A549 treated with GW870086 at 1 μM for 4 hours (cell line): ENCODE results near the gene MYCT1. TPM values are rescaled to one million over a fixed set of nuclear protein-coding genes. Genes with fewer than 3 reads are reported as not detected.

ENCODE experiments used
- total RNA-seq: library from RNA; stranded (reverse); fragments of 200-300 nt; extraction: Qiagen RNA extraction; gene quantifications from 5 replicates; pipeline ENCODE4 v1.2.3, GENCODE V29; 2022; ENCODE audit warnings: low read depth

Gene MYCT1
- total RNA-seq: 0.06 TPM in 1 of 5 replicates, not detected in the others

GRCh38 chr6:152697634-152698033, at the start of gene MYCT1:
Gene MYCT1 (plus strand): TSS chr6:152697897. CDS start chr6:152697903, 6 bp downstream.

GRCh38 chr6:152750694-152751093, 53.0 kb downstream of the MYCT1 start, which contains the start of gene VIP:
Gene VIP (plus strand): TSS chr6:152750797. CDS start chr6:152752178, 1,381 bp downstream.

Other genes starting within 250 kb of the MYCT1 start
- gene SYNE1, start 60.5 kb upstream of the MYCT1 start, total RNA-seq: 19.9 to 22.4 TPM (median 21.2 TPM) in 5 replicates
- not detected in 5 replicates for gene VIP, start 52.9 kb downstream of the MYCT1 start, total RNA-seq